IPS DF 4.7 (cell line): ENCODE measurements around the gene ATP11C.
"Not testable (repeated sequence)": the region's sequence is repeated elsewhere in the genome, so short reads cannot be mapped to it uniquely, and the experiment has no call there.

ENCODE experiments used
- DNase-seq: peaks from one replicate; pipeline ENCODE4 v3.0.0-alpha.2; 2013; ENCODE audit warnings: low spot score; ENCODE audit errors: extremely low read depth

The ATP11C gene

GRCh38 chrX:139932901-139933796, at the start of gene ATP11C:
TSS of gene ATP11C (minus strand) at chrX:139933053. CDS start at chrX:139932042, 1,011 bp downstream.
- no peak for DNase-seq

GRCh38 chrX:139974471-139974870, 41.6 kb upstream of the ATP11C start:
- DNase-seq = no peak

GRCh38 chrX:139972629-139973624, 40.1 kb upstream of the ATP11C start:
- DNase-seq = no peak

- no peak for DNase-seq
Measured at GRCh38 chrX:139972113-139972512, 39.3 kb upstream of the ATP11C start.

- DNase-seq = no peak
Measured at GRCh38 chrX:139971394-139971749, 38.5 kb upstream of the ATP11C start.

GRCh38 chrX:139969286-139969685, 36.4 kb upstream of the ATP11C start:
- DNase-seq = no peak

GRCh38 chrX:139967750-139968149, 34.9 kb upstream of the ATP11C start:
- DNase-seq = no peak

- DNase-seq = no peak
Measured at GRCh38 chrX:139967300-139967699, 34.4 kb upstream of the ATP11C start.

GRCh38 chrX:139966159-139966558, 33.3 kb upstream of the ATP11C start:
- not testable (repeated sequence) for DNase-seq

GRCh38 chrX:139965421-139965820, 32.6 kb upstream of the ATP11C start, which contains the start of gene CXorf66:
TSS of gene CXorf66 (minus strand) at chrX:139965521. CDS start at chrX:139965496, 25 bp downstream.
- no peak for DNase-seq

GRCh38 chrX:139961091-139961490, 28.2 kb upstream of the ATP11C start:
- not testable (repeated sequence) for DNase-seq

GRCh38 chrX:139949703-139950102, 16.9 kb upstream of the ATP11C start:
- DNase-seq = no peak

GRCh38 chrX:139945075-139945474, 12.2 kb upstream of the ATP11C start:
- no peak for DNase-seq

GRCh38 chrX:139936259-139936658, 3.4 kb upstream of the ATP11C start:
- DNase-seq = no peak

GRCh38 chrX:139933904-139934303, 1.1 kb upstream of the ATP11C start:
- no peak for DNase-seq

GRCh38 chrX:139932073-139932900, 566 bp downstream of the ATP11C start:
- DNase-seq = no peak

- no peak for DNase-seq
Measured at GRCh38 chrX:139931646-139932072, 1.2 kb downstream of the ATP11C start.

- no peak for DNase-seq
Measured at GRCh38 chrX:139930916-139931645, 1.8 kb downstream of the ATP11C start.

GRCh38 chrX:139930401-139930800, 2.5 kb downstream of the ATP11C start:
- DNase-seq = no peak

GRCh38 chrX:139929876-139930275, 3.0 kb downstream of the ATP11C start:
- no peak for DNase-seq
